HEK293 (cell line): ENCODE measurements around the gene ADAMTSL4.

Source experiments
- CTCF ChIA-PET: fragments of 350-600 bp; formaldehyde crosslinking; extraction: SDS; loops from one replicate; lab custom pipeline; 2021; ENCODE audit warnings: antibody characterized with exemption; lab: Yijun Ruan, JAX
- POLR2A ChIA-PET: fragments of 300-600 bp; formaldehyde crosslinking; extraction: SDS; loops from one replicate; lab custom pipeline; 2020; ENCODE audit warnings: antibody characterized with exemption, inconsistent platforms; lab: Yijun Ruan, JAX
- H3K27ac ChIP-seq: fragments of 200-500 bp; sonication (Bioruptor generic); 2 replicates; pipeline ENCODE4 v1.5.1; 2014; ENCODE audit warnings: low read depth, low read length, control low read depth, inconsistent platforms; ENCODE audit errors: extremely low read depth
- H3K36me3 ChIP-seq, 2 experiments: fragments of 200-500 bp in 1 of 2; sonication (Bioruptor generic) in 1 of 2; 1 replicate in 1 of 2; 2 replicates in 1 of 2; pipeline ENCODE4 v1.5.1; 2014 to 2017; ENCODE audit warnings: inconsistent platforms in 2 of 2, low read length in 2 of 2; ENCODE audit not compliant: control insufficient read depth in 2 of 2, insufficient read depth in 1 of 2
- H3K4me1 ChIP-seq: fragments of 200-500 bp; sonication (Bioruptor generic); 2 replicates; pipeline ENCODE4 v1.5.1; 2014; ENCODE audit warnings: mild to moderate bottlenecking, low read length, inconsistent platforms; ENCODE audit not compliant: control insufficient read depth, insufficient read depth
- H3K4me3 ChIP-seq: 2 replicates; pipeline ENCODE4 v1.5.1; 2011; ENCODE audit warnings: low read depth, mild to moderate bottlenecking, control low read depth, low read length, moderate library complexity
- H3K9me3 ChIP-seq: fragments of 200-500 bp; sonication (Bioruptor generic); 2 replicates; pipeline ENCODE4 v1.5.1; 2014; ENCODE audit warnings: low read depth, low read length, inconsistent platforms; ENCODE audit not compliant: control insufficient read depth, insufficient read depth
- AEBP2 ChIP-seq: fragments of 450-650 bp; formaldehyde crosslinking; IDR thresholded peaks from 2 replicates; pipeline ENCODE4 v1.5.1; 2016; ENCODE audit warnings: missing biosample characterization, missing genetic modification characterization, borderline replicate concordance
- BCL11A ChIP-seq: fragments of 450-650 bp; formaldehyde crosslinking; IDR thresholded peaks from 2 replicates; pipeline ENCODE4 v1.5.1; 2016; ENCODE audit warnings: low read depth, missing biosample characterization, missing genetic modification characterization
- BCL6B ChIP-seq: fragments of 450-650 bp; formaldehyde crosslinking; IDR thresholded peaks from 2 replicates; pipeline ENCODE4 v1.5.1; 2017; ENCODE audit warnings: missing biosample characterization, missing genetic modification characterization
- EGR2 ChIP-seq: fragments of 450-650 bp; formaldehyde crosslinking; IDR thresholded peaks from 2 replicates; pipeline ENCODE4 v1.5.1; 2016; ENCODE audit warnings: low read depth, missing biosample characterization, missing genetic modification characterization
- KLF1 ChIP-seq: fragments of 450-650 bp; formaldehyde crosslinking; IDR thresholded peaks from 2 replicates; pipeline ENCODE4 v1.5.1; 2016; ENCODE audit warnings: missing biosample characterization, missing genetic modification characterization
- KLF8 ChIP-seq: fragments of 450-650 bp; formaldehyde crosslinking; IDR thresholded peaks from 2 replicates; pipeline ENCODE4 v1.5.1; 2016; ENCODE audit warnings: missing biosample characterization, missing genetic modification characterization
- MZF1 ChIP-seq: fragments of 450-650 bp; formaldehyde crosslinking; IDR thresholded peaks from 2 replicates; pipeline ENCODE4 v1.5.1; 2017; ENCODE audit warnings: missing biosample characterization, missing genetic modification characterization, borderline replicate concordance
- OVOL3 ChIP-seq: fragments of 450-650 bp; formaldehyde crosslinking; IDR thresholded peaks from 2 replicates; pipeline ENCODE4 v1.5.1; 2016; ENCODE audit warnings: missing biosample characterization, missing genetic modification characterization
- SCRT2 ChIP-seq: fragments of 450-650 bp; formaldehyde crosslinking; IDR thresholded peaks from 2 replicates; pipeline ENCODE4 v1.5.1; 2016; ENCODE audit warnings: missing biosample characterization, missing genetic modification characterization
- YY2 ChIP-seq: fragments of 450-650 bp; formaldehyde crosslinking; IDR thresholded peaks from 2 replicates; pipeline ENCODE4 v1.5.1; 2016; ENCODE audit warnings: missing biosample characterization, missing genetic modification characterization
- ZBTB7A ChIP-seq: fragments of 450-650 bp; formaldehyde crosslinking; IDR thresholded peaks from 2 replicates; pipeline ENCODE4 v1.5.1; 2016; ENCODE audit warnings: low read depth, missing biosample characterization, missing genetic modification characterization
- ZFP37 ChIP-seq: fragments of 450-650 bp; formaldehyde crosslinking; IDR thresholded peaks from 2 replicates; pipeline ENCODE4 v1.5.1; 2016; ENCODE audit warnings: missing biosample characterization, missing genetic modification characterization
- ZNF26 ChIP-seq: fragments of 450-650 bp; formaldehyde crosslinking; IDR thresholded peaks from 2 replicates; pipeline ENCODE4 v1.5.1; 2016; ENCODE audit warnings: missing biosample characterization, missing genetic modification characterization
- ZNF341 ChIP-seq: fragments of 450-650 bp; formaldehyde crosslinking; IDR thresholded peaks from 2 replicates; pipeline ENCODE4; 2016; ENCODE audit warnings: low read depth, missing biosample characterization, missing genetic modification characterization
- ZNF362 ChIP-seq: fragments of 450-650 bp; formaldehyde crosslinking; IDR thresholded peaks from 2 replicates; pipeline ENCODE4 v1.5.1; 2016; ENCODE audit warnings: missing biosample characterization, missing genetic modification characterization
- ZNF391 ChIP-seq: fragments of 450-650 bp; formaldehyde crosslinking; IDR thresholded peaks from 2 replicates; pipeline ENCODE4 v1.5.1; 2016; ENCODE audit warnings: low read depth, missing biosample characterization, missing genetic modification characterization, borderline replicate concordance
- ZNF398 ChIP-seq: fragments of 450-650 bp; formaldehyde crosslinking; IDR thresholded peaks from 2 replicates; pipeline ENCODE4 v1.5.1; 2017; ENCODE audit warnings: missing biosample characterization, missing genetic modification characterization
- ZNF521 ChIP-seq: fragments of 450-650 bp; formaldehyde crosslinking; IDR thresholded peaks from 2 replicates; pipeline ENCODE4 v1.5.1; 2017; ENCODE audit warnings: missing biosample characterization, mild to moderate bottlenecking, missing genetic modification characterization
- ZNF664 ChIP-seq: fragments of 450-650 bp; formaldehyde crosslinking; IDR thresholded peaks from 2 replicates; pipeline ENCODE4 v1.5.1; 2016; ENCODE audit warnings: missing biosample characterization, missing genetic modification characterization
- ZSCAN23 ChIP-seq: fragments of 450-650 bp; formaldehyde crosslinking; IDR thresholded peaks from 2 replicates; pipeline ENCODE4 v1.5.1; 2016; ENCODE audit warnings: missing biosample characterization, missing genetic modification characterization

The ADAMTSL4 gene

GRCh38 chr1:150532860-150533259 is 16.3 kb upstream of the ADAMTSL4 start (continued):
- no peak for TF ChIP-seq BCL11A (tag by site-specific recombination)
- no peak for TF ChIP-seq SCRT2
- TF ChIP-seq ZNF341 (tag by site-specific recombination): 0 out of 2 replicates have a peak, but pooled peaks have one; percentile 16
- TF ChIP-seq EGR2 (tag by site-specific recombination): no peak
- no peak for TF ChIP-seq OVOL3 (tag by site-specific recombination)
- 0 out of 2 replicates have a peak, but pooled peaks have one; percentile 4 for TF ChIP-seq ZNF362 (tag by site-specific recombination)
- no peak for TF ChIP-seq ZNF26 (tag by site-specific recombination)
- TF ChIP-seq ZNF391 (tag by site-specific recombination): no peak
- no peak for TF ChIP-seq ZNF398 (tag by site-specific recombination)
- TF ChIP-seq AEBP2 (tag by site-specific recombination): no peak
- no peak for TF ChIP-seq ZBTB7A
- TF ChIP-seq ZSCAN23 (tag by site-specific recombination): no peak

GRCh38 chr1:150534002-150534401 is 15.2 kb upstream of the ADAMTSL4 start:
- H3K27ac ChIP-seq: no peak overlapping the region
- ChIA-PET POLR2A (no interaction called here), CTCF (interaction anchor here (0.6 to 8.5 kb wide), 7 partner anchors 13 to 71 kb away, joined by 3 to 54 read pairs (median 15); partner anchors contain the start of genes FALEC and TARS2)
- H3K9me3 ChIP-seq: no peaks in the 10 kb centered on the region
- H3K4me1 ChIP-seq: no peaks in the 10 kb centered on the region
- H3K4me3 ChIP-seq: no peak overlapping the region
- H3K36me3 ChIP-seq: no peaks in the 10 kb centered on the region
- TF ChIP-seq YY2 (tag by site-specific recombination): no peak
- no peak for TF ChIP-seq BCL6B
- TF ChIP-seq KLF1 (tag by site-specific recombination): 0 out of 2 replicates have a peak, but pooled peaks have one; percentile 20
- TF ChIP-seq ZNF664: no peak
- TF ChIP-seq MZF1: no peak
- no peak for TF ChIP-seq ZNF521 (tag by site-specific recombination)
- no peak for TF ChIP-seq KLF8 (tag by site-specific recombination)
- TF ChIP-seq ZFP37: no peak
